K562 (cell line): ENCODE data around the gene ACTL6A. TPM values are rescaled to one million over a fixed set of nuclear protein-coding genes. Genes with fewer than 3 reads are reported as not detected.

ENCODE experiments used
- CBX2 ChIP-seq: fragments of 200-600 bp; sonication (generic); IDR thresholded peaks from one replicate; pipeline ENCODE4 v1.6.1; 2012; ENCODE audit warnings: mild to moderate bottlenecking, low read length, inconsistent platforms; ENCODE audit not compliant: insufficient read depth, poor library complexity, severe bottlenecking
- DPF2 ChIP-seq: fragments of 450-650 bp; IDR thresholded peaks from 2 replicates; pipeline ENCODE4 v1.6.1; 2016
- KDM4B ChIP-seq, 2 experiments: fragments of 450-650 bp in 1 of 2; sonication (generic) in 1 of 2; IDR thresholded peaks; 2 replicates each; pipeline ENCODE4 v1.6.1; 2016 to 2017; ENCODE audit warnings: borderline replicate concordance in 2 of 2, antibody characterized with exemption in 1 of 2, low read depth in 1 of 2, mild to moderate bottlenecking in 1 of 2
- KDM5B ChIP-seq: fragments of 200-600 bp; sonication (generic); IDR thresholded peaks from 2 replicates; pipeline ENCODE4 v1.6.1; 2012; ENCODE audit warnings: low read depth, mild to moderate bottlenecking, moderate library complexity, low read length, control low read depth, inconsistent platforms; ENCODE audit not compliant: insufficient replicate concordance
- MEF2A ChIP-seq: IDR thresholded peaks from 2 replicates; pipeline ENCODE4 v1.6.1; 2011; ENCODE audit warnings: low read depth, mild to moderate bottlenecking, low read length, moderate library complexity; ENCODE audit not compliant: control insufficient read depth
- MXI1 ChIP-seq: IDR thresholded peaks from 2 replicates; pipeline ENCODE4 v1.6.1; 2011; ENCODE audit warnings: low read depth, mild to moderate bottlenecking, improper control_type of control experiment, low read length
- NONO ChIP-seq, 2 experiments: fragments of 200-400 bp in 1 of 2; fragments of 450-650 bp in 1 of 2; formaldehyde crosslinking in 1 of 2; IDR thresholded peaks; 2 replicates each; pipeline ENCODE4 v1.6.1; 2017; ENCODE audit warnings: low read depth in 2 of 2, mild to moderate bottlenecking in 2 of 2, moderate library complexity in 2 of 2, low read length in 1 of 2
- PHB2 ChIP-seq: fragments of 450-650 bp; IDR thresholded peaks from 2 replicates; pipeline ENCODE4 v1.6.1; 2017; ENCODE audit warnings: low read depth
- SAFB2 ChIP-seq: fragments of 200-400 bp; formaldehyde crosslinking; IDR thresholded peaks from 2 replicates; pipeline ENCODE4 v1.6.1; 2018; ENCODE audit warnings: borderline replicate concordance, low read length, low read depth, moderate library complexity; ENCODE audit not compliant: severe bottlenecking
- ZBTB17 ChIP-seq: fragments of 450-650 bp; formaldehyde crosslinking; IDR thresholded peaks from 2 replicates; pipeline ENCODE4 v1.4.0; 2020; ENCODE audit warnings: mild to moderate bottlenecking
- ZNF165 ChIP-seq: fragments of 250-450 bp; sonication (Bioruptor Pico); IDR thresholded peaks from 2 replicates; pipeline ENCODE4 v1.4.0; 2020; ENCODE audit warnings: borderline replicate concordance
- ZNF175 ChIP-seq: fragments of 200-800 bp; sonication (Bioruptor generic); IDR thresholded peaks from 2 replicates; pipeline ENCODE4 v1.6.1; 2016; ENCODE audit warnings: low read depth, mild to moderate bottlenecking, missing genetic modification characterization, missing compliant biosample characterization
- ZNF217 ChIP-seq: sonication (generic); formaldehyde crosslinking; IDR thresholded peaks from 2 replicates; pipeline ENCODE4 v1.8.0; 2022; ENCODE audit warnings: mild to moderate bottlenecking, missing genetic modification reagents
- ZNF239 ChIP-seq: fragments of 250-450 bp; sonication (Bioruptor Pico); IDR thresholded peaks from 2 replicates; pipeline ENCODE4 v1.4.0; 2020; ENCODE audit warnings: mild to moderate bottlenecking
- ZNF253 ChIP-seq: fragments of 250-450 bp; sonication (Bioruptor Pico); conservative IDR thresholded peaks from 2 replicates; pipeline ENCODE4 v1.6.1; 2021; ENCODE audit warnings: mild to moderate bottlenecking
- ZNF584 ChIP-seq: fragments of 200-800 bp; sonication (Bioruptor generic); IDR thresholded peaks from 2 replicates; pipeline ENCODE4 v1.6.1; 2016; ENCODE audit warnings: low read depth, mild to moderate bottlenecking, missing genetic modification characterization, missing compliant biosample characterization
- ZNF644 ChIP-seq: fragments of 200-800 bp; sonication (Bioruptor generic); IDR thresholded peaks from 2 replicates; pipeline ENCODE4 v1.6.1; 2016; ENCODE audit warnings: low read depth, missing genetic modification characterization, missing compliant biosample characterization
- ZNF77 ChIP-seq: fragments of 250-450 bp; sonication (Bioruptor Pico); IDR thresholded peaks from 2 replicates; pipeline ENCODE4 v1.5.0; 2020
- polyA plus RNA-seq, 8 experiments: library from polyadenylated mRNA; depleted of rRNA in 4 of 8; stranded (reverse) in 5 of 8; unstranded in 3 of 8; fragments of >200 nt; fragmentation: Nextera tagmentation in 2 of 8; fragmentation: Illumina TruSeq in 1 of 8; extraction: Ambion mirVana in 2 of 8; extraction: Trizol in 1 of 8; gene quantifications; 2 replicates each; pipeline versions ENCODE4 v1.2.1 to v1.2.3, GENCODE V29; 2011 to 2014; ENCODE audit warnings: inconsistent platforms in 1 of 8, missing spikeins in 1 of 8
- total RNA-seq, 7 experiments: library from RNA; depleted of rRNA in 6 of 7; stranded (reverse); fragments of >200 nt in 6 of 7; fragmentation: Illumina TruSeq in 2 of 7; extraction: Trizol in 2 of 7; gene quantifications; 2 replicates each; pipeline versions ENCODE4 v1.2.1 to v1.2.3, GENCODE V29; 2011 to 2021; ENCODE audit warnings: low replicate concordance in 1 of 7
- TF ChIP-seq, protein P1 (sequence below): fragments of 250-450 bp; sonication (Bioruptor Pico); IDR thresholded peaks from 2 replicates; pipeline ENCODE4 v1.5.0; 2021; ENCODE audit warnings: mild to moderate bottlenecking, moderate library complexity
- TF ChIP-seq, protein P2 (sequence below): fragments of 250-450 bp; sonication (Bioruptor Pico); IDR thresholded peaks from 2 replicates; pipeline ENCODE4 v1.5.0; 2021; ENCODE audit warnings: mild to moderate bottlenecking, borderline replicate concordance
- TF ChIP-seq, protein P3 (sequence below): fragments of 450-650 bp; formaldehyde crosslinking; IDR thresholded peaks from 2 replicates; pipeline ENCODE4 v1.4.0; 2022; ENCODE audit warnings: missing genetic modification characterization

ACTL6A gene
- total and polyA plus RNA-seq, 9 of the 15 experiments (the other 6 are each of a cell fraction or from before 2014, with no cell fraction given) = 107 to 243 (median 157) TPM

DNA sequence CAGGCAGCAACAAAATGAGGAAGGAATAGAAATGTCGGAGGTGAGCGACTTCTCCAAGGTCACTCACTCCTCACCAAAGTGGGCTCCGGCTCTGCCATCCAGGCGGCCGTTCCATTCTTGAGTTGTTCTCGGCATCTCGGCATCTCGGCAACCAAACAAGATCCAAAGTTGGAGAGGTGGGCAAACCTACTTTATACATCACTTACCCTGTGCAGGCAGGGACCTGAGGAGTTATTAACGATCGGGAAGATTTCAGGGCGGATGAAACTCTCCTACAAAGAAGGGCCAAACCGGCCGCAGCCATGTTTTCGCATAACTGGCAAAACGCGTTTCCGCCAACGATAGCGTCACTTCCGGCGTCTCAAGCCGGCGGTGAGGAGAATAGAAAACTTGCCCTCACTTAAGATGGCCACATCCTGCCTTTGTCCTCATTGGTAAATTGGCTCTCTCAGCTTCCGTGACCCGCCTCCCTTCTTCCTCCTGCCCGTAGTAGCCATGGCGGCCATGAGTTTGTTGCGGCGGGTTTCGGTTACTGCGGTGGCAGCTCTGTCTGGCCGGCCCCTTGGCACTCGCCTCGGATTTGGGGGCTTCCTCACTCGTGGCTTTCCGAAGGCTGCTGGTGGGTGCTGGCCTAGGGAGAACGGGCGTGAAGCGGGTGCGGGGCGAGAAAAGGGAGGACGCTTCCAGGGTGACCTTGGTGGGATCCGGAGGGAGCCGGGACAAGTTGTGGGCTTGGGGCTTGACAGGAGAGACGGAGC is 41.8 kb downstream of the ACTL6A start, which contains the start of the genes MRPL47 and NDUFB5 (continued):
- TF ChIP-seq, protein P1, sequence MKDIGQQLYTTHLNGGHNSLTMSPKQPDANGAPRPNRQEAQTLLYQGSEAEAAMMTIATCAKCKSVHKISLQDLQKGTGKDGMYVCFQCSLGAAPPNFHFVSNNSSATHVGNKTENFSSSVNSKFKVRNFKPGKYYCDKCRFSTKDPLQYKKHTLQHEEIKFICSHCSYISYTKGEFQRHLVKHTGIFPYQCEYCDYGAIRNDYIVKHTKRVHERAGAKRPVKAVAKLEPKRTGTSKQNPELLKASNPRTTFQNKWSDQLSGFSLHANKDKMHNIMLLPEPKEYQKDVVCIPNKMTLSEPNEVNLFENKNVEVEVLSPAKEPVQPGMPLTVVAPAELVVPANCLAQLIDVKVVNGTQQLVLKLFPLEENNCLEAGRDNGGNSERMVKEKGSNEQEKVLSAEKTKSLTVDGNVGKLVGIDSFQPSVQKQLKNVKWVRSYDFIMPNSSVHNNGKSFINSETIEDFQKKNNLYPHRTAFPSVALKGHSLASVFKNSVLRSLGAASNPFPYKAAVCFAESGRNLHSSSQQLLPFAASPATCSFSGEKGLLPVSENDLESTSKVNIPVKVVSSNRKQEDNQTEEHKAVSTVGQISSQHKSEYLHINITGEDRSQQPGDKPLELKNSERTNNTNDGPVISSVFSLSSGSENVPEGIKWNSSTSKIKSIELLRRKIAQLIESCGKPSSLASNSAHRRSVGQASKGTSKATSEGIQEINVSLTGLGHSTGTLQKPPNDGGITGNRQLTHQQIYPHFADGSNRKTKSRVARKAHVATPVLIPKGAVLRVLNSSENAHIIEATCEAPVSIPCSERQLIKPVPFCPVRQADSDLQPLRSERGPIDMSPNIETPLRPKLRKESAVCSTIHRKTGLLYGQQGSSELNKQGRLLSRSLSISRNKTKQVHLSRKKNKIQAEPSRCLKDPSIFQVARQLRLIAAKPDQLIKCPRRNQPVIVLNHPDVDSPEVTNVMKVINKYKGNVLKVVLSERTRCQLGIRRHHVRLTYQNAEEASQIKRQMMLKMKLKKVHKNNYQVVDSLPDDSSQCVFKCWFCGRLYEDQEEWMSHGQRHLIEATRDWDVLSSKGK (CRISPR knock-in tag) = no peak
- peak; percentile 85 for TF ChIP-seq KDM5B
- no peak for TF ChIP-seq ZBTB17
- TF ChIP-seq ZNF239 = no peak
- no peak for TF ChIP-seq ZNF584 (CRISPR knock-in tag)
- TF ChIP-seq ZNF217 (CRISPR knock-in tag) = no peak
- no peak for TF ChIP-seq PHB2
- TF ChIP-seq KDM4B (IDR thresholded peaks at IDR 0.05; ENCODE audit: borderline replicate concordance in 2 of 2, low read depth in 1 of 2) = peak in 1 of 2 experiments; percentile 80; a peak in 1 of 4 replicates
- TF ChIP-seq ZNF644 (tag) = 0 out of 2 replicates have a peak, but pooled peaks have one; percentile 59
- TF ChIP-seq MEF2A = no peak
- no peak for TF ChIP-seq ZNF77 (CRISPR knock-in tag)
- TF ChIP-seq, protein P2, sequence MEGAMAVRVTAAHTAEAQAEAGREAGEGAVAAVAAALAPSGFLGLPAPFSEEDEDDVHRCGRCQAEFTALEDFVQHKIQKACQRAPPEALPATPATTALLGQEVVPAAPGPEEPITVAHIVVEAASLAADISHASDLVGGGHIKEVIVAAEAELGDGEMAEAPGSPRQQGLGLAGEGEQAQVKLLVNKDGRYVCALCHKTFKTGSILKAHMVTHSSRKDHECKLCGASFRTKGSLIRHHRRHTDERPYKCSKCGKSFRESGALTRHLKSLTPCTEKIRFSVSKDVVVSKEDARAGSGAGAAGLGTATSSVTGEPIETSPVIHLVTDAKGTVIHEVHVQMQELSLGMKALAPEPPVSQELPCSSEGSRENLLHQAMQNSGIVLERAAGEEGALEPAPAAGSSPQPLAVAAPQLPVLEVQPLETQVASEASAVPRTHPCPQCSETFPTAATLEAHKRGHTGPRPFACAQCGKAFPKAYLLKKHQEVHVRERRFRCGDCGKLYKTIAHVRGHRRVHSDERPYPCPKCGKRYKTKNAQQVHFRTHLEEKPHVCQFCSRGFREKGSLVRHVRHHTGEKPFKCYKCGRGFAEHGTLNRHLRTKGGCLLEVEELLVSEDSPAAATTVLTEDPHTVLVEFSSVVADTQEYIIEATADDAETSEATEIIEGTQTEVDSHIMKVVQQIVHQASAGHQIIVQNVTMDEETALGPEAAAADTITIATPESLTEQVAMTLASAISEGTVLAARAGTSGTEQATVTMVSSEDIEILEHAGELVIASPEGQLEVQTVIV = no peak
- TF ChIP-seq MXI1 = peak; percentile 62; the same call in 1 of the 2 replicates
- TF ChIP-seq SAFB2 = no peak
- no peak for TF ChIP-seq DPF2
- TF ChIP-seq ZNF165 (CRISPR knock-in tag) = no peak
- no peak for TF ChIP-seq NONO (IDR thresholded peaks at IDR 0.05; ENCODE audit: low read depth in 2 of 2, low read length in 1 of 2)
- TF ChIP-seq ZNF175 (CRISPR knock-in tag) = no peak
- TF ChIP-seq CBX2 = no peak
- TF ChIP-seq ZNF253 (CRISPR knock-in tag) = no peak
- TF ChIP-seq, protein P3, sequence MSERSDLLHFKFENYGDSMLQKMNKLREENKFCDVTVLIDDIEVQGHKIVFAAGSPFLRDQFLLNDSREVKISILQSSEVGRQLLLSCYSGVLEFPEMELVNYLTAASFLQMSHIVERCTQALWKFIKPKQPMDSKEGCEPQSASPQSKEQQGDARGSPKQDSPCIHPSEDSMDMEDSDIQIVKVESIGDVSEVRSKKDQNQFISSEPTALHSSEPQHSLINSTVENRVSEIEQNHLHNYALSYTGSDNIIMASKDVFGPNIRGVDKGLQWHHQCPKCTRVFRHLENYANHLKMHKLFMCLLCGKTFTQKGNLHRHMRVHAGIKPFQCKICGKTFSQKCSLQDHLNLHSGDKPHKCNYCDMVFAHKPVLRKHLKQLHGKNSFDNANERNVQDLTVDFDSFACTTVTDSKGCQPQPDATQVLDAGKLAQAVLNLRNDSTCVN (CRISPR knock-in tag) = no peak
